ENCODE data around the gene RECK. TPM values are rescaled to one million over a fixed set of nuclear protein-coding genes. Genes with fewer than 3 reads are reported as not detected.

Gene RECK
- total RNA-seq, 1 experiment from 2014 or later: 5.0 TPM

DNA sequence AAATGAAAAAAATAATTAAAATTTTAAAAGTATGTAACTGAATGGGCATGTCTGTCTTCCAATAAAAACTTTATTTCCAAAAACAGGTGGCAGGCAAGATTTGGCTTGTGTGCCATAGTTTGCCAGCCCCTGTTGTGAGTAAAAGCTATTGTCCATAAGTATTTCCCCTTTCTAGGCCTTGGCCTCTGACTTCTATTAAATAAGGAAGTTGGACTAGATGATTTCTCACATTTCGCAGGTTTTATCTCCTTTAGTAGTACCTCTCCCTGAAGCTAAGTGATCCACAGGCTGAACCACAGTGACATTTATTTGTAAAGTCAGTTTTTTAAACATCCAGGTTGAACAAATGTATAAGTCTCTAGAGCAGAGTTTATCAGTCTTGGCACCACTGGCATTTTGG, 41.3 kb downstream of the RECK start:
- H3K9me2 ChIP-seq (replicated peaks; ENCODE audit: low read length): no peaks in the 10 kb centered on the region
- no peak overlapping the region for H2AFZ ChIP-seq (ENCODE audit: low read length)
- no peaks in the 10 kb centered on the region for H4K20me1 ChIP-seq (ENCODE audit: low read length)
- no peak overlapping the region for H3K4me3 ChIP-seq (ENCODE audit: low read length)
- DNase-seq (no peak), ATAC-seq (no peak)
- H3F3A ChIP-seq (ENCODE audit: low read length, unreplicated experiment): no peaks in the 10 kb centered on the region
- H3K4me2 ChIP-seq (ENCODE audit: low read length): no peak overlapping the region
- H3K27ac ChIP-seq (ENCODE audit: low read length): no peak overlapping the region
- no peak for TF ChIP-seq EZH2phosphoT487 (IDR thresholded peaks at IDR 0.05; ENCODE audit: borderline replicate concordance, low read length)
- no peak for TF ChIP-seq CTCF (conservative IDR thresholded peaks at IDR 0.05; ENCODE audit: low read depth, low read length)
- H3K79me2 ChIP-seq (ENCODE audit: low read length): no peaks in the 10 kb centered on the region
- H3K4me1 ChIP-seq (ENCODE audit: insufficient read depth, low read length): no peaks in the 10 kb centered on the region
- no peaks in the 10 kb centered on the region for H3K27me3 ChIP-seq (ENCODE audit: low read length)
- no peaks in the 10 kb centered on the region for H3K9me3 ChIP-seq (ENCODE audit: low read length)
- ChIA-PET CTCF (no interaction called here), POLR2A (ENCODE audit: unreplicated experiment) (no interaction called here)
- BruUV-seq (replicated peaks): no TSS peak
- H3K36me3 ChIP-seq (ENCODE audit: low read depth, low read length): no peaks in the 10 kb centered on the region
- intact Hi-C loops (cut with micrococcal nuclease): no loop called here
- no peak overlapping the region for H3K9ac ChIP-seq (ENCODE audit: low read length)

GRCh38 chr9:36080519-36080918, 43.8 kb downstream of the RECK start:
- CTCF ChIA-PET: no interaction called here
- no peak overlapping the region for H2AFZ ChIP-seq (ENCODE audit: low read length)
- no peak overlapping the region for H3K9ac ChIP-seq (ENCODE audit: low read length)
- H3K9me2 ChIP-seq (replicated peaks; ENCODE audit: low read length): no peaks in the 10 kb centered on the region
- H3K36me3 ChIP-seq (ENCODE audit: low read depth, low read length): no peaks in the 10 kb centered on the region
- DNase-seq: no peak
- ATAC-seq: no peak
- POLR2A ChIA-PET (ENCODE audit: unreplicated experiment): no interaction called here
- TF ChIP-seq EZH2phosphoT487 (IDR thresholded peaks at IDR 0.05; ENCODE audit: borderline replicate concordance, low read length) (no peak), CTCF (conservative IDR thresholded peaks at IDR 0.05; ENCODE audit: low read depth, low read length) (no peak), EZH2 (IDR thresholded peaks at IDR 0.05; ENCODE audit: low read length, unreplicated experiment) (no peak)
- no TSS peak for BruUV-seq (replicated peaks)
- intact Hi-C loops (cut with micrococcal nuclease): no loop called here
- H4K20me1 ChIP-seq (ENCODE audit: low read length): no peaks in the 10 kb centered on the region
- H3F3A ChIP-seq (ENCODE audit: low read length, unreplicated experiment): no peaks in the 10 kb centered on the region
- H3K79me2 ChIP-seq (ENCODE audit: low read length): no peaks in the 10 kb centered on the region
- no peak overlapping the region for H3K27ac ChIP-seq (ENCODE audit: low read length)
- no peak overlapping the region for H3K4me3 ChIP-seq (ENCODE audit: low read length)
- H3K9me3 ChIP-seq (ENCODE audit: low read length): no peaks in the 10 kb centered on the region
- no peaks in the 10 kb centered on the region for H3K4me1 ChIP-seq (ENCODE audit: insufficient read depth, low read length)
- H3K4me2 ChIP-seq (ENCODE audit: low read length): no peak overlapping the region
- no peaks in the 10 kb centered on the region for H3K27me3 ChIP-seq (ENCODE audit: low read length)

GRCh38 chr9:36082931-36083330, 46.2 kb downstream of the RECK start:
- no peaks in the 10 kb centered on the region for H3K4me1 ChIP-seq (ENCODE audit: insufficient read depth, low read length)
- DNase-seq (no peak), ATAC-seq (no peak)
- no peaks in the 10 kb centered on the region for H4K20me1 ChIP-seq (ENCODE audit: low read length)
- no peak overlapping the region for H3K4me2 ChIP-seq (ENCODE audit: low read length)
- H3K9me2 ChIP-seq (replicated peaks; ENCODE audit: low read length): no peaks in the 10 kb centered on the region
- H3K79me2 ChIP-seq (ENCODE audit: low read length): no peaks in the 10 kb centered on the region
- H3K36me3 ChIP-seq (ENCODE audit: low read depth, low read length): no peaks in the 10 kb centered on the region
- ChIA-PET POLR2A (ENCODE audit: unreplicated experiment) (no interaction called here), CTCF (no interaction called here)
- H3K4me3 ChIP-seq (ENCODE audit: low read length): no peak overlapping the region
- intact Hi-C loops (cut with micrococcal nuclease): no loop called here
- H2AFZ ChIP-seq (ENCODE audit: low read length): no peak overlapping the region
- TF ChIP-seq CTCF (conservative IDR thresholded peaks at IDR 0.05; ENCODE audit: low read depth, low read length) (no peak), EZH2phosphoT487 (IDR thresholded peaks at IDR 0.05; ENCODE audit: borderline replicate concordance, low read length) (no peak), EZH2 (IDR thresholded peaks at IDR 0.05; ENCODE audit: low read length, unreplicated experiment) (no peak)
- no peaks in the 10 kb centered on the region for H3F3A ChIP-seq (ENCODE audit: low read length, unreplicated experiment)
- BruUV-seq (replicated peaks): no TSS peak
- H3K27me3 ChIP-seq (ENCODE audit: low read length): no peaks in the 10 kb centered on the region
- no peak overlapping the region for H3K27ac ChIP-seq (ENCODE audit: low read length)
- no peaks in the 10 kb centered on the region for H3K9me3 ChIP-seq (ENCODE audit: low read length)
- H3K9ac ChIP-seq (ENCODE audit: low read length): no peak overlapping the region

Measured in PC-3 (cell line).